H9 (cell line): Measurements from ENCODE around the gene CYP24A1. TPM values are rescaled to one million over a fixed set of nuclear protein-coding genes. Genes with fewer than 3 reads are reported as not detected.

Experiments used
- DNase-seq: peaks from one replicate; pipeline ENCODE4 v3.0.0-alpha.2; 2017
- H2AFZ ChIP-seq: one replicate; pipeline ENCODE4 v1.6.1; 2013; ENCODE audit warnings: mild to moderate bottlenecking, low read length, control low read depth, moderate library complexity
- H2AK5ac ChIP-seq: 2 replicates; pipeline ENCODE4 v1.6.1; 2013; ENCODE audit warnings: low read length, control low read depth, mixed read lengths; ENCODE audit not compliant: insufficient read length
- H2BK120ac ChIP-seq: one replicate; pipeline ENCODE4 v1.6.1; 2013; ENCODE audit warnings: low read depth, mild to moderate bottlenecking, low read length, control low read depth, inconsistent platforms; ENCODE audit not compliant: poor library complexity, severe bottlenecking
- H2BK12ac ChIP-seq: 2 replicates; pipeline ENCODE4 v1.6.1; 2013; ENCODE audit warnings: low read length, control low read depth, mixed read lengths, low read depth; ENCODE audit not compliant: insufficient read length
- H2BK15ac ChIP-seq: 2 replicates; pipeline ENCODE4 v1.6.1; 2013; ENCODE audit warnings: low read depth, low read length, control low read depth
- H2BK20ac ChIP-seq: one replicate; pipeline ENCODE4 v1.6.1; 2013; ENCODE audit warnings: low read depth, mild to moderate bottlenecking, low read length, control low read depth, inconsistent platforms; ENCODE audit not compliant: poor library complexity, severe bottlenecking
- H2BK5ac ChIP-seq: 2 replicates; pipeline ENCODE4 v1.6.1; 2013; ENCODE audit warnings: low read length, control low read depth, mixed read lengths; ENCODE audit not compliant: insufficient read length
- H3K14ac ChIP-seq: 2 replicates; pipeline ENCODE4 v1.6.1; 2013; ENCODE audit warnings: low read length, control low read depth; ENCODE audit not compliant: insufficient read depth
- H3K18ac ChIP-seq: 2 replicates; pipeline ENCODE4 v1.6.1; 2013; ENCODE audit warnings: low read depth, mild to moderate bottlenecking, mixed read lengths, low read length, control low read depth; ENCODE audit not compliant: insufficient read length
- H3K23ac ChIP-seq: 2 replicates; pipeline ENCODE4 v1.6.1; 2013; ENCODE audit warnings: low read length, control low read depth, mixed read lengths, low read depth; ENCODE audit not compliant: insufficient read length
- H3K23me2 ChIP-seq: 2 replicates; pipeline ENCODE4 v1.6.1; 2013; ENCODE audit warnings: low read depth, mild to moderate bottlenecking, mixed read lengths, low read length, control low read depth; ENCODE audit not compliant: insufficient read length, poor library complexity, severe bottlenecking
- H3K27ac ChIP-seq: 2 replicates; pipeline ENCODE4 v1.5.1; 2013; ENCODE audit warnings: low read length, control low read depth, mixed read lengths, low read depth; ENCODE audit not compliant: insufficient read length
- H3K27me3 ChIP-seq: 2 replicates; pipeline ENCODE4 v1.6.1; 2013; ENCODE audit warnings: low read length, control low read depth, inconsistent platforms; ENCODE audit not compliant: insufficient read depth
- H3K4ac ChIP-seq: 2 replicates; pipeline ENCODE4 v1.6.1; 2013; ENCODE audit warnings: low read depth, mild to moderate bottlenecking, control low read depth, inconsistent platforms, low read length, moderate library complexity
- H3K4me1 ChIP-seq: 2 replicates; pipeline ENCODE4 v1.6.1; 2013; ENCODE audit warnings: low read length, control low read depth, inconsistent platforms; ENCODE audit not compliant: insufficient read depth
- H3K4me2 ChIP-seq: 2 replicates; pipeline ENCODE4 v1.6.1; 2013; ENCODE audit warnings: low read length, control low read depth, mixed read lengths; ENCODE audit not compliant: insufficient read length, insufficient read depth
- H3K56ac ChIP-seq: 2 replicates; pipeline ENCODE4 v1.6.1; 2013; ENCODE audit warnings: low read depth, mild to moderate bottlenecking, mixed read lengths, low read length, control low read depth; ENCODE audit not compliant: insufficient read length
- H3K79me1 ChIP-seq: 2 replicates; pipeline ENCODE4 v1.6.1; 2013; ENCODE audit warnings: low read depth, mild to moderate bottlenecking, moderate library complexity, low read length, control low read depth, inconsistent platforms; ENCODE audit not compliant: insufficient read depth, poor library complexity, severe bottlenecking
- H3K79me2 ChIP-seq: 2 replicates; pipeline ENCODE4 v1.6.1; 2013; ENCODE audit warnings: low read length, control low read depth, inconsistent platforms; ENCODE audit not compliant: insufficient read depth
- H3K9ac ChIP-seq: 2 replicates; pipeline ENCODE4 v1.6.1; 2013; ENCODE audit warnings: low read length, control low read depth, mixed read lengths; ENCODE audit not compliant: insufficient read length; ENCODE audit errors: extremely low read depth
- H3K9me3 ChIP-seq: one replicate; pipeline ENCODE4 v1.6.1; 2013; ENCODE audit warnings: low read depth, low read length, inconsistent platforms; ENCODE audit not compliant: control insufficient read depth
- H3T11ph ChIP-seq: one replicate; pipeline ENCODE4 v1.6.1; 2013; ENCODE audit warnings: mild to moderate bottlenecking, low read length, control low read depth, inconsistent platforms
- H4K20me1 ChIP-seq: one replicate; pipeline ENCODE4 v1.6.1; 2013; ENCODE audit not compliant: control insufficient read depth, insufficient read length, insufficient read depth
- H4K5ac ChIP-seq: 2 replicates; pipeline ENCODE4 v1.6.1; 2013; ENCODE audit warnings: low read depth, mild to moderate bottlenecking, mixed read lengths, low read length, control low read depth; ENCODE audit not compliant: insufficient read length
- H4K8ac ChIP-seq: replicated peaks from 2 replicates; pipeline ENCODE4 v1.6.1; 2013; ENCODE audit warnings: low read length, control low read depth, mixed read lengths, low read depth; ENCODE audit not compliant: insufficient read length
- H4K91ac ChIP-seq: 2 replicates; pipeline ENCODE4 v1.6.1; 2013; ENCODE audit warnings: low read depth, mild to moderate bottlenecking, moderate library complexity, mixed read lengths, low read length, control low read depth; ENCODE audit not compliant: insufficient read length
- H3K27ac Mint-ChIP-seq, 3 experiments: 2 replicates in 2 of 3; 3 replicates in 1 of 3; pipeline ENCODE4 v1.8.0; 2020 to 2021; ENCODE audit warnings: mixed read lengths in 3 of 3, mild to moderate bottlenecking in 1 of 3, moderate library complexity in 1 of 3
- H3K27me3 Mint-ChIP-seq: 2 replicates; pipeline ENCODE4 v1.8.0; 2021; ENCODE audit warnings: low read depth, mild to moderate bottlenecking, moderate library complexity, mixed read lengths
- H3K36me3 Mint-ChIP-seq, 3 experiments: 2 replicates in 2 of 3; 3 replicates in 1 of 3; pipeline ENCODE4 v1.8.0; 2020 to 2021; ENCODE audit warnings: low read depth in 3 of 3, mixed read lengths in 3 of 3; ENCODE audit not compliant: insufficient read depth in 1 of 3
- H3K4me1 Mint-ChIP-seq, 2 experiments: 2 replicates each; pipeline ENCODE4 v1.8.0; 2020; ENCODE audit warnings: mixed read lengths in 2 of 2
- H3K4me3 Mint-ChIP-seq, 2 experiments: 2 replicates in 1 of 2; 3 replicates in 1 of 2; pipeline ENCODE4 v1.8.0; 2020 to 2021; ENCODE audit warnings: mild to moderate bottlenecking in 2 of 2, mixed read lengths in 2 of 2, moderate library complexity in 1 of 2
- H3K9me3 Mint-ChIP-seq, 2 experiments: 2 replicates in 1 of 2; 3 replicates in 1 of 2; pipeline ENCODE4 v1.8.0; 2020; ENCODE audit warnings: mild to moderate bottlenecking in 2 of 2, mixed read lengths in 2 of 2, moderate library complexity in 1 of 2
- CTCF ChIP-seq: fragments of 200-600 bp; sonication (generic); conservative IDR thresholded peaks from 3 replicates; pipeline ENCODE4 v1.8.0; 2021; ENCODE audit warnings: antibody characterized with exemption, mild to moderate bottlenecking
- WGBS: extraction: QIAGEN DNeasy Blood & Tissue Kit; methylation state at CpG from one replicate; pipeline ENCODE4 v1.1.7; 2013; ENCODE audit warnings: missing lambda C conversion rate, low lambda C conversion rate, mixed read lengths; ENCODE audit not compliant: insufficient read length; ENCODE audit errors: extremely low coverage; 5-methylcytosine and 5-hydroxymethylcytosine counted together
- total RNA-seq: library from RNA; stranded (reverse); gene quantifications from 2 replicates; pipeline ENCODE4 v1.2.1, GENCODE V29; 2021

The CYP24A1 gene
- total RNA-seq, 1 experiment from 2014 or later, result not detected

GRCh38 chr20:54105653-54106052 lies 68.1 kb downstream of the CYP24A1 start:
- Histone ChIP-seq H2AFZ (no peak overlapping the region), H3K56ac (no peak overlapping the region), H2BK20ac (no peak overlapping the region), H4K91ac (no peak overlapping the region), H2AK5ac (no peak overlapping the region), H3K79me1 (no peaks in the 10 kb centered on the region), H2BK5ac (no peak overlapping the region), H4K8ac (no peak overlapping the region), H3K23me2 (no peaks in the 10 kb centered on the region), H3K4me1 (no peaks in the 10 kb centered on the region; the same call in 1 of the 2 replicates), H3K27ac (no peak overlapping the region), H3K18ac (no peak overlapping the region), H4K5ac (no peak overlapping the region), H3K4ac (no peak overlapping the region), H3K9me3 (no peaks in the 10 kb centered on the region), H4K20me1 (no peaks in the 10 kb centered on the region), H3K79me2 (no peaks in the 10 kb centered on the region), H3K27me3 (no peaks in the 10 kb centered on the region), H3K23ac (no peak overlapping the region), H2BK120ac (no peak overlapping the region), H3K14ac (no peak overlapping the region), H3K9ac (no peak overlapping the region), H2BK15ac (no peak overlapping the region), H3T11ph (no peak overlapping the region), H3K4me2 (no peak overlapping the region), H2BK12ac (no peak overlapping the region)
- no peak overlapping the region for H3K4me3 Mint-ChIP-seq
- no peak for DNase-seq
- no peaks in the 10 kb centered on the region for H3K36me3 Mint-ChIP-seq
- peaks cover 3 to 5% of the 10 kb centered on the region in 2 experiments; a peak in 2 of 4 replicates for H3K4me1 Mint-ChIP-seq
- H3K9me3 Mint-ChIP-seq, result no peaks in the 10 kb centered on the region; a peak in 1 of 5 replicates
- H3K27ac Mint-ChIP-seq, result no peak overlapping the region
- WGBS, result no CpG with 5 or more reads among the region's 4 CpGs
- TF ChIP-seq CTCF, result no peak
- no peaks in the 10 kb centered on the region; the same call in 1 of the 2 replicates for H3K27me3 Mint-ChIP-seq
